HEK293T (cell line): ENCODE data around the gene PITPNM3.

ENCODE experiments used
- CTCF ChIA-PET: fragments of 350-600 bp; formaldehyde crosslinking; extraction: SDS; loops from one replicate; lab custom pipeline; 2021; ENCODE audit warnings: antibody characterized with exemption, inconsistent platforms; lab: Yijun Ruan, JAX
- POLR2A ChIA-PET: fragments of 350-600 bp; formaldehyde crosslinking; extraction: SDS; loops from one replicate; lab custom pipeline; 2020; ENCODE audit warnings: antibody characterized with exemption, inconsistent platforms; lab: Yijun Ruan, JAX
- DNase-seq: peaks from one replicate; pipeline ENCODE4 v3.0.0; 2012; ENCODE audit warnings: mixed read lengths; ENCODE audit errors: extremely low spot score
- ARNT ChIP-seq: fragments of 450-650 bp; IDR thresholded peaks from 2 replicates; pipeline ENCODE4 v1.6.1; 2017; ENCODE audit warnings: mild to moderate bottlenecking
- BHLHE40 ChIP-seq: fragments of 450-650 bp; IDR thresholded peaks from 2 replicates; pipeline ENCODE4 v1.6.1; 2016; ENCODE audit warnings: mild to moderate bottlenecking, moderate library complexity, borderline replicate concordance
- CTBP1 ChIP-seq: fragments of 450-650 bp; IDR thresholded peaks from 2 replicates; pipeline ENCODE4 v1.6.1; 2016; ENCODE audit warnings: borderline replicate concordance
- ELF4 ChIP-seq: fragments of 450-650 bp; IDR thresholded peaks from 2 replicates; pipeline ENCODE4 v1.6.1; 2017; ENCODE audit warnings: antibody characterized with exemption
- FOXA1 ChIP-seq: fragments of 450-650 bp; IDR thresholded peaks from 2 replicates; pipeline ENCODE4 v1.6.1; 2016; ENCODE audit warnings: mild to moderate bottlenecking
- FOXK2 ChIP-seq: fragments of 450-650 bp; IDR thresholded peaks from 2 replicates; pipeline ENCODE4 v1.6.1; 2016; ENCODE audit warnings: mild to moderate bottlenecking
- FOXM1 ChIP-seq: fragments of 450-650 bp; IDR thresholded peaks from 2 replicates; pipeline ENCODE4 v1.6.1; 2017; ENCODE audit warnings: mild to moderate bottlenecking, borderline replicate concordance
- HDGF ChIP-seq: fragments of 450-650 bp; IDR thresholded peaks from 2 replicates; pipeline ENCODE4 v1.6.1; 2017; ENCODE audit warnings: antibody characterized with exemption, borderline replicate concordance
- L3MBTL2 ChIP-seq: fragments of 450-650 bp; conservative IDR thresholded peaks from 2 replicates; pipeline ENCODE4 v1.6.1; 2016; ENCODE audit warnings: mild to moderate bottlenecking
- LEF1 ChIP-seq: fragments of 450-650 bp; IDR thresholded peaks from 2 replicates; pipeline ENCODE4 v1.6.1; 2017; ENCODE audit warnings: mild to moderate bottlenecking, borderline replicate concordance
- NFRKB ChIP-seq: fragments of 450-650 bp; IDR thresholded peaks from 2 replicates; pipeline ENCODE4 v1.6.1; 2016; ENCODE audit warnings: mild to moderate bottlenecking, moderate library complexity
- SP1 ChIP-seq: fragments of 450-650 bp; IDR thresholded peaks from 2 replicates; pipeline ENCODE4 v1.6.1; 2017
- SUZ12 ChIP-seq: fragments of 450-650 bp; IDR thresholded peaks from 2 replicates; pipeline ENCODE4 v1.6.1; 2016; ENCODE audit warnings: mild to moderate bottlenecking
- TARDBP ChIP-seq: fragments of 450-650 bp; IDR thresholded peaks from 2 replicates; pipeline ENCODE4 v1.6.1; 2016
- ZNF384 ChIP-seq: fragments of 450-650 bp; IDR thresholded peaks from 2 replicates; pipeline ENCODE4 v1.6.1; 2016
- TF ChIP-seq, protein P1 (sequence below): fragments of 450-650 bp; IDR thresholded peaks from 2 replicates; pipeline ENCODE4 v1.6.1; 2016

PITPNM3 gene

DNA sequence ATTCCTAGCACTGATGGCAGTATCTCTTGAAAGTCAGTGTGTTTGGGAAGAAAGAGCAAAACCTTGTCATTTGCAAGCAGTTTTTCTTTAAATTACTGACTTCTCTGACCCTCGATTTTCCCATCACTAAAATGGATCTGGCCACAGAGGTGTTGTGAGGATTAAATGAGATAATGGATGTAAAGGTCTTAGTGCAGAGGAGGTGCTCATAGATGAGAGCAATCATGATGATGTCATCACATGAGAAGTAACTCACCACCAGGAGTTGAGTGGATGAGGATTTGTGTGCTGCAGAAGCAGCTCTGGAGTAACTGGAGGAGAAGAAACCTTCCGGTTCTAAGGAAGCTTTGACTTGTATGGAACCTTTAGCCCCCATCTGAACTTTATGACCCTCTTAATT lies 30.6 kb downstream of the PITPNM3 start:
- ChIA-PET POLR2A (no interaction called here), CTCF (no interaction called here)
- no peak for TF ChIP-seq HDGF
- TF ChIP-seq BHLHE40 = no peak
- no peak for TF ChIP-seq FOXK2
- no peak for TF ChIP-seq SUZ12
- TF ChIP-seq, protein P1, sequence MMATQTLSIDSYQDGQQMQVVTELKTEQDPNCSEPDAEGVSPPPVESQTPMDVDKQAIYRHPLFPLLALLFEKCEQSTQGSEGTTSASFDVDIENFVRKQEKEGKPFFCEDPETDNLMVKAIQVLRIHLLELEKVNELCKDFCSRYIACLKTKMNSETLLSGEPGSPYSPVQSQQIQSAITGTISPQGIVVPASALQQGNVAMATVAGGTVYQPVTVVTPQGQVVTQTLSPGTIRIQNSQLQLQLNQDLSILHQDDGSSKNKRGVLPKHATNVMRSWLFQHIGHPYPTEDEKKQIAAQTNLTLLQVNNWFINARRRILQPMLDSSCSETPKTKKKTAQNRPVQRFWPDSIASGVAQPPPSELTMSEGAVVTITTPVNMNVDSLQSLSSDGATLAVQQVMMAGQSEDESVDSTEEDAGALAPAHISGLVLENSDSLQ = no peak
- TF ChIP-seq SP1 = no peak
- TF ChIP-seq ZNF384 = no peak
- TF ChIP-seq L3MBTL2 = no peak
- no peak for TF ChIP-seq LEF1
- TF ChIP-seq ELF4 = no peak
- no peak for TF ChIP-seq NFRKB
- no peak for TF ChIP-seq FOXA1
- no peak for TF ChIP-seq ARNT
- no peak for TF ChIP-seq TARDBP
- TF ChIP-seq CTBP1 = no peak
- no peak for TF ChIP-seq FOXM1
- no peak for DNase-seq

DNA sequence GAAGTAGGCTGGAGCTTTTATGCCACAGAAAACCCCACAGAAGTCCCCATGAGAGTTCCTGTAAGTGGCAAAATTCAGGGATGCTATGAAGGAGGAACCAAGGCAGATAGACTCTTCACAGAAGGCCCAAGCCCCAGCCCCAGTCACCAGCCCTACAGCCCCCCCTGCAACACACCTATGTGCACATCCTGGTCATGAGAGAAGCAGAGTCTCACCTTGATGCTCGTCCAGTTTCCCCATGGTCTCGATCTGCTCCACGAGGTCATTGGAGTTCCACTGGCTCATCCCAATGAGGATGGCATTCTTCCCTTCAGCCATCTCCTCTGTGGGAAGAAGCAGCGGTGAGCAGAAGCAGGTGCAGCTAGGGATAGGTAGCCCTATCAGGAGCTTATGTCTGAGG lies 31.2 kb downstream of the PITPNM3 start:
- POLR2A ChIA-PET = no interaction called here
- CTCF ChIA-PET = no interaction called here
- no peak for DNase-seq
- TF ChIP-seq L3MBTL2 (no peak), SUZ12 (no peak), TARDBP (no peak), ARNT (no peak), SP1 (no peak), BHLHE40 (no peak), FOXM1 (no peak), LEF1 (no peak), HDGF (no peak), FOXK2 (no peak), ELF4 (no peak), CTBP1 (no peak), ZNF384 (no peak), FOXA1 (no peak), NFRKB (no peak)
- TF ChIP-seq, protein P1 = no peak

DNA sequence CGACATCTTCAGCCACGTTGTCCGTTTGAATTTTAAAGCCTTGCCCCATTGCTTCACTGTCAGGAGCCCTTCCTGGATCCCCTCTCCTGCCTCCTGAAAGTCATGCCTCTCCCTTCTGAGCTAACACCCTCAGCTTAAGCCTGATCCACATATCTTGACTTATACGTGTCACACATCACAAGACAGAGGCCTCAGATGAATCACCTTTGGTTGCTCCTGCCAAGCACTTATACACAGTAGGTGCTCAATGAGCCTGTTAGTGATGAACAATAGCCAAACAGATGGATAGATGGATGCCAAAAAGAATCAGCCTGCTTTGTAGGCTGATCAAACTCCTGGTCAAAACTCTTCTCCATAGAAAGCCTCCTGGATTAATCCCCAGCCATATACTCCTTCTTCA lies 31.8 kb downstream of the PITPNM3 start:
- CTCF ChIA-PET = no interaction called here
- DNase-seq = no peak
- TF ChIP-seq TARDBP (no peak), LEF1 (no peak), HDGF (no peak), FOXK2 (no peak), ELF4 (no peak), SUZ12 (no peak), ZNF384 (no peak), L3MBTL2 (no peak), BHLHE40 (no peak), FOXA1 (no peak), ARNT (no peak), FOXM1 (no peak), NFRKB (no peak)
- TF ChIP-seq, protein P1 = no peak
- POLR2A ChIA-PET = no interaction called here

DNA sequence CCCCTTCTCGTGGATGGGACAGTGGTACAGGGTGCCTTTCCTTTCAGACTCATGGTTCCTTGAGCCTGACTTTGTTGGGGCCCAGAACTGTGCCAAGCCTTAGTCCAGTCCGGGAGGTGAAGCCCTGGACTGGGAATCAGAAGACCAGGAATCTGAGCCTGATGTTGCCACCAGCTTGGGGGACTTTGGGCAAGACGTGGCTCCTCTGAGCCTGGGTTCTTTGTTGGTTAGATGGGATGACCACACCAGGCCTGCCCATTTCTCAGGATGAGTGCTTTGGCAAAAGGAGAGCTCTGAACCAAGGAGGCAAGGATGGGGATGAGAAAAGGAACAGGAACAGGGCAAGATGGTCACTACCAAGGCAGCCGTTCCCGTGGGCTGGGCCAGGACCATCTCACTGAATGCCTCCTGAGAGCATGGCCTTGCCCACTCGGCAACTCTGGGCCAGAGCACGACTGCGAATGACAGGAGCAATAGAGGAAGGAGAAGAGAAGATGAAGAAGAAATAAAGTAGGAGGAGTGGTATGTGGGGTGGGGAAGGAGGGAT lies 32.5 kb downstream of the PITPNM3 start:
- no peak for TF ChIP-seq ZNF384
- TF ChIP-seq FOXK2 = no peak
- no peak for TF ChIP-seq BHLHE40
- no peak for TF ChIP-seq L3MBTL2
- no peak for TF ChIP-seq LEF1
- TF ChIP-seq NFRKB = no peak
- TF ChIP-seq, protein P1 = no peak
- TF ChIP-seq TARDBP = no peak
- TF ChIP-seq ELF4 = no peak
- no peak for TF ChIP-seq ARNT
- no peak for TF ChIP-seq HDGF
- no peak for TF ChIP-seq SUZ12
- ChIA-PET CTCF (no interaction called here), POLR2A (no interaction called here)
- DNase-seq = no peak

DNA sequence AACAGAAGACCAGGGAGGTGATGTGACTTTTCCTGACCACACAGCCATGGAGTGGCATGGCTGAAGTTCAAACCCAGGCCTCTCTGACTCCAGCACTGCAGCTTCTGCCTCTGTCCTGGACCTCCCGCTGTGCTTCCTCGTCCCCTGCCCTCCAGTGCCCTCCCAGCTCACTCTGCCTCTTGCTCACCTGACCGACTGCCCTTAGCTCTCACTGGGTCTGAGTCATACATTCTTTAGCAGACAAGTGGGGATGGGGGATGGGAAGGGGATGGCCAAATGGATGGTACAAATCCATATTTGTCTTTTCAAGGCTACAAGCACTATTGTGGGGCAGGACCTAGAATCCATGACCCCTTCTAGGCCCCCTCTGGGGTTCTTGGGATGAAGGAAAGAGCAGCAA lies 33.0 kb downstream of the PITPNM3 start:
- ChIA-PET POLR2A (no interaction called here), CTCF (no interaction called here)
- TF ChIP-seq ZNF384 (no peak), ELF4 (no peak), BHLHE40 (no peak), HDGF (no peak), FOXA1 (no peak), TARDBP (no peak)
- no peak for DNase-seq

DNA sequence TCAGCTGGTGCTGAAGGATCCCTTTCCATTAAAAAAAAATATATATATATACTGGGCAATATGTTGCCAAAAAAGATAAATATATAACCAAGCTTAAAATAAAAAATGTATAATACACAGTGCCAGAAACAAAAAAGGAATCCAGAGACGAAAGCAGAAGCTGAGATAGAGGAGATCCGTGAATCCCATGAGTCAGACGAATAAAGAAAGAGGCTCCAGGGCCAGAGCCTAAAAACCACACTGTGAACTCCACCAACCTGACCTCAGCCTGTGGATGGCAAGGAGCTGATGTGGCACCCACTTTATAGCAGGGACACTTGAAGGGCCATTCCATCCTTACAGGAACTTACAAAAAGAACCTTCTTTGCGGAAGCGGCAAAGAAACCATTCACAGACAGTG lies 34.8 kb downstream of the PITPNM3 start:
- TF ChIP-seq ZNF384 = no peak
- TF ChIP-seq TARDBP = no peak
- no peak for TF ChIP-seq FOXA1
- TF ChIP-seq SP1 = no peak
- no peak for TF ChIP-seq HDGF
- no peak for TF ChIP-seq ARNT
- TF ChIP-seq, protein P1 = no peak
- TF ChIP-seq CTBP1 = no peak
- TF ChIP-seq L3MBTL2 = no peak
- POLR2A ChIA-PET = no interaction called here
- CTCF ChIA-PET = no interaction called here
- DNase-seq = no peak
